ENCODE results near the gene INTS3.
"Not testable (repeated sequence)": the region's sequence is repeated elsewhere in the genome, so short reads cannot be mapped to it uniquely, and the experiment has no call there.

The INTS3 gene

DNA sequence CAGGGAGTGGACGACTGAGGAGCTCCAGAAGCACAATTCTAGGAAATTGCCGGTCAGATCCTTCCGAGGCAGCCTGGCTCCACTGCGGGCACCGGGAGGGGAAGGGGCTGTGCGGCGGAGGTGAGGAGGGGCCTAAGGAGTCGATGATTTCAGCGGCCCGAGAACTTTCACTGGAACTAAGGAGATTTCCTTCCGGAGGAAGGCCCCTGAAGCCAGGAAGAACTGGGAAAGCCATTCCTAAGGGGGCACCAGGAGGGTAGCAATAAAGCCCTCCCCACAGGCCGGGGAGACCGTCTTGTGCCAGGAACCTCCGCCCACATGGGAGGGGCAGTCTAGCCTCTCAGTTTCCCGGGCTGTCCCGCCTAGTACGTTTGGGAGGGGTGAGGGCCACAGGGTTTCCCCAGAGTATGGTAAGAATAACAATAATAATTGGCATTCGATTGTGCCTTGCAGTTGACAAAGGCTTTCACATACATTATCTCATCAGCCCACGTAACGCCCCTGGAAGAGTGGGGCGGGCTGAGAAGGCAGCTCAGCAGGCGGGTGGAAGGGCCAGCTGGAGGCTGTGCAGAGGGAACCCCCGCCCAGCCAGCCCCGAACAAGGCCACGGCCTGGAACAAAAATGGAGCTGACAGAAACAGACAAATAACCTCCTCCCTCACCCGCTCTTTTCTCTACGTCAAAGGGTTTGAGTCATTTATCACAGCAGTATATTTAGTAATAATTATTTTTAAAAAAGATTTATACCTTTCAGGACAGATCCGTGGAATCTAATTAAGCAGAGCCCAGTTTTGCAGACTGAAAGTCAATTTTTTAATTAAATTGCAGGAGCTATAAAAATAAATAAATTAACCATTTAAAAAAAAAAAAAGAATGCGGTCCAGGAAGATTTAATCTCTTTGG lies 29.6 kb upstream of the INTS3 start:
- intact Hi-C loops (cut with DNase I), result no loop called here
- DNase-seq, result peak in 1 of 10 donors; percentile 20

DNA sequence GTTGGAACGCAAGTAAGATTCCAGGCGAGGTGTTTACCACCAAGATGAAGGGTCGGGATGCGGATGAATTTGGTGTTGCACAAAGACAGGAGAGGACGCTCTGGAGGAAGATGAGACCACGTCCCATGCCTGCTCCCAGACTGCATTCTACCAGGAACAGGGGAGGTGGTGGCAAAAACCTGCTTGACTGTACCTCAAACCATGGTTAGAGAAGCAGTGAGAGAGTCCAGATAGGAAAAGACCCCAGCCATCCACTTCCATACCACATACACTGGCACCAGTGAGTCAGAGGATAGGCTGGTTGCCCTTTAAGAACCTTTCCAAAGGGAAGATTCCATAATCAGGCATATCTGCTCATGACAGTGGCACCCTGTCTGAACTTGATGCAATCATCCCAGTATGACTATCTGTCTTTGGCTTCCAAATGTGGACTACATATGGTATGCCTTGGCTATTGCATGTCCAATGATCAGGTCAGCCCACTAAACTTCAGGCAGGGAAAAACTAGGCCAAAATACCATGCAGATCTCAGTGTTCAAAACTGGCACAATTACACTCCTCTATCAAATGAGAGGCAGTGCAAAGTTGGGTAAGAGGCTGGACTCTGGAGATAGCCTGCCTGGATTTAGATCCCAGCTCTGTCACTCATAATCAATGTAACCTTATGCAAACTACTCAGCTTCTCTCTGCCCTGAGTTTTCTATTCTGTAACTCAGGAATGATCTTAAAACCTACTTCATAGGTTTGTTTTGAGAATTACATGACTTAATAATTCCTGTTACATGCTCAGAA lies 28.7 kb upstream of the INTS3 start:
- no peak for DNase-seq
- intact Hi-C loops (cut with DNase I), result no loop called here

DNA sequence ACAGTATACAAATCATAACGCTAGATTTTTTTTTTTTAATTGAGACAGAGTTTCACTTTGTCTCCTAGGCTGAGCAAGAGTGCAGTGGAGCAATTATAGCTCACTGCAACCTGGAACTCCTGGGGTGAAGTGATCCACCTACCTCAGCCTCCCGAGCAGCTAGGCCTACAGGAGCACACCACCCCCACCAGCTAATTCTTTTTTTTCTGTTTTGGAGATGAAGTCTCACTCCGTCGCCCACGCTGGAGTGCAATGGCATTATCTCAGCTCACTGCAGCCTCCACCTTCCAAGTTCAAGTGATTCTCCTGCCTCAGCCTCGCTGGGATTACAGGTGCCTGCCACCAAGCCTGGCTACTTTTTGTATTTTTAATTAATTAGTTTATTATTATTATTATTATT lies 28.1 kb upstream of the INTS3 start:
- DNase-seq, result peak in 1 of 10 donors; percentile 52
- intact Hi-C loops (cut with DNase I), result no loop called here

DNA sequence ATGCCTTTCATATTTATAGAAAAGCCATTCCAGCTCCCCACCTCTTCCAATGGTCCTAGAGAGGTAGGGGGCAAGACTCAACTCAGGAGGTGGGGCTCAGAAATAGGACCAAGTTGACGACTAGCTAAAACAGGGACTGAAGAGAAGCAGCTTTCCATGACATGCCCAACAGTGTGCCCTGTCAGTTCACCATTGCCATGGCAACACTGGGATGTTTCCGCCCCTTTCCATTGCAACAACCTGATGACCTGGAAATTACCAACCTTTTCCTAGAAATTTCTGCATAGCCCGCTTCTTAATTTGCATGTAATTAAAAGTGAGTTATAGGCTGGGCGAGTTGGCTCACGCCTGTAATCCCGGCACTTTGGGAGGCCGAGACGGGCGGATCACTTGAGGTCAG lies 22.4 kb upstream of the INTS3 start:
- intact Hi-C loops (cut with DNase I), result no loop called here
- peak in 1 of 10 donors; percentile 81 for DNase-seq

DNA sequence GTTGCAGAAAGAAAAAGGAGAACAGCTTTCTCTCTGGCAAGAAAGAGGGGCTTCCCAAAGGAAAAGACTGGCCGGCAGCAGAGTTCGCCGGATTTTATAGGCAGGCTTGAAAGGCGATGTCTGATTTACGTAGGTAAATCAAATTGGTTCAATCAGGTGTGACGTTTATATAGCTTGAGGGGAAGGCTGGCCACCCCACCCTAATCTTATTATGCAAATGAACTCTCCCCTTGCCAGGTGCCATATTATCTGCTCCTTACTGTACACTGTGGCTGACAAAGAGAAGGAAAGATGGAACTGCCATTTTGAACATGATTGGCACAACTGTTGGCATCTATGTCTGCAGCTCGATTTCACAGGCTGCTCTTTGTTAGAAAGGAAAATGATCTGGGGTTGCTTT lies 16.8 kb upstream of the INTS3 start:
- peak in 1 of 10 donors; percentile 13 for DNase-seq

GRCh38 chr1:153716211-153716610 lies 11.6 kb upstream of the INTS3 start:
- intact Hi-C loops (cut with DNase I), result not testable (repeated sequence)
- peak in 1 of 10 donors; percentile 20 for DNase-seq

More for the DNA sequence above, 16.8 kb upstream of the INTS3 start:
- intact Hi-C loops (cut with DNase I), result no loop called here

DNA sequence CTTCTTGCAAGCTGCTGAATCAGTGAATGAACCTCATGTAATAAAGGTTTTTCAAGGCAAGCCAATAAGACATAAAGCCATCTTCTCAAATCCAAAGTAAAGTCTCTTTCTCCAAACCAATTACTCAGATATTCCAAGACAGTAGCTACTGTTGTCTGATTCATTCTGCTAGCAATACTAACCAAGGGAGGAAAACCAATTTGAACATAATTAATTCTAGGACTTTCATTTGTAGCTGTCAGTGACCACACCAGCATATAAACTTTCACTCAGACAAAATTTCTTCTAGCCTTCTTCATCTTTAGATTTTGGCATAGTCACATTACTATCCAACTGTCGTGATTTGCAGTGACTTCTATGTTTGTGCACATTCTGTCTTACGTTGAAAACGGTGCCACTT lies 10.5 kb upstream of the INTS3 start:
- intact Hi-C loops (cut with DNase I), result no loop called here
- DNase-seq, result no peak

GRCh38 chr1:153723687-153724086 lies 4.2 kb upstream of the INTS3 start:
- intact Hi-C loops (cut with DNase I), result no loop called here
- DNase-seq, result peak in 1 of 10 donors; percentile 46

DNA sequence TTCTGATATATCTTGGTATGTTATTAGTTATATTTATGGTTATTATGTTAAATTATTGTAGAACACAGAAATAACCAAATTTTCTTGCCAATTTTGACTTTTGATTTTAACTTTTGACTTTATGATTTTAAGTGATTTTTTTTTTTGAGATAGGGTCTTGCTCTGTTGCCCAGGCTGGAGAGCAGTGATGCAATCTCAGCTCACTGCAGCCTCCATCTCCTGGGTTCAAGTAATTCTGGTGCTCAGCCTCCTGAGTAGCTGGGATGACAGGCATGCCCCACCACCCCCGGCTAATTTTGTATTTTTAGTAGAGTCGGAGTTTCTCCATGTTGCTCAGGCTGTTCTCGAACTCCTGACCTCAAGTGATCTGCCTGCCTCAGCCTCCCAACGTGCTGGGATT lies 3.2 kb upstream of the INTS3 start:
- intact Hi-C loops (cut with DNase I), result loop anchor here (5.0 kb wide), 1 partner anchor 263 kb away; the partner anchor contains the start of gene RAB13
- peak in 1 of 10 donors; percentile 22 for DNase-seq

GRCh38 chr1:153728305-153729066 lies 636 bp downstream of the INTS3 start:
- DNase-seq, result peak in 8 of 10 donors; percentile 14 to 86 (median 19)

GRCh38 chr1:153730468-153730988 lies 2.7 kb downstream of the INTS3 start:
- DNase-seq, result no peak
- intact Hi-C loops (cut with DNase I), result no loop called here

More at GRCh38 chr1:153728305-153729066, 636 bp downstream of the INTS3 start:
- intact Hi-C loops (cut with DNase I), result loop anchor here (5.0 kb wide), 1 partner anchor 259 kb away; the partner anchor contains the start of gene RAB13

GRCh38 chr1:153733970-153734369 lies 6.1 kb downstream of the INTS3 start:
- intact Hi-C loops (cut with DNase I), result no loop called here
- no peak for DNase-seq

DNA sequence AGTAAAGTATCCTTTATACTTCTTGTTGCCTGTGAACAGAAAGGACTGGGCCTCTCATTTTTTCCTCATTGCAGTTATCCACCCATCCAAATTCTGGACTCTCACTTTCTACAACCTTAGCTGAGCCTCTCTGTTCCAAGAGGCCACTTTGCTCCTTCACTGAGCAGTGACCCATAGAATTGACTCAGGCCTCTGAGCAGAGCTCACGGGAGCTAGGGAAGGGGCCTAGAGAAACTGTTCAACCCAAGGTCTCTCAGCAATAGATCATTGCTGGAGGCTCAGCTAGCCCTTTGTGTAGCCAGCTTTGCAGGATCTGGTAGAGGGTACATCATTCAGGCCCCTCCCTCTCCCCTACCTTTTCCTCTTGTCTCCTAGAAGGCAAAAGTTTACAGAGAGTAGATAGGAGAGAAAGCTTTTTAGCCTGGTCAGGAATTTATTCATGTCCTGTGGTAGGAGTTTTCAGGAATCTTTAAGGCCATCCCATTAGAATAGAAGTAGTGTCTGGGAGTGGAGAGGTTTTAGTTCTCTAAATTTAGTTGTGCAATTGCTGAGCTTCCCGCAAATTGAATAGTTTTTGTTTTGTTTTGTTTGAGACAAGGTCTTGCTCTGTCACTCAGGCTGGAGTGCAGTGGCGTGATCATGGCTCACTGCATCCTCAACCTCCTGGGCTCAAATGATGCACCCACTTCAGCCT lies 6.7 kb downstream of the INTS3 start:
- intact Hi-C loops (cut with DNase I), result no loop called here
- DNase-seq, result peak in 1 of 10 donors; percentile 39

GRCh38 chr1:153735090-153735420 lies 7.2 kb downstream of the INTS3 start:
- intact Hi-C loops (cut with DNase I), result no loop called here
- peak in 1 of 10 donors; percentile 0 for DNase-seq

GRCh38 chr1:153741986-153742385 lies 14.1 kb downstream of the INTS3 start:
- intact Hi-C loops (cut with DNase I), result loop anchor here (10.0 kb wide), 1 partner anchor 227 kb away; no protein-coding TSS in a partner anchor
- peak in 1 of 10 donors; percentile 13 for DNase-seq

DNA sequence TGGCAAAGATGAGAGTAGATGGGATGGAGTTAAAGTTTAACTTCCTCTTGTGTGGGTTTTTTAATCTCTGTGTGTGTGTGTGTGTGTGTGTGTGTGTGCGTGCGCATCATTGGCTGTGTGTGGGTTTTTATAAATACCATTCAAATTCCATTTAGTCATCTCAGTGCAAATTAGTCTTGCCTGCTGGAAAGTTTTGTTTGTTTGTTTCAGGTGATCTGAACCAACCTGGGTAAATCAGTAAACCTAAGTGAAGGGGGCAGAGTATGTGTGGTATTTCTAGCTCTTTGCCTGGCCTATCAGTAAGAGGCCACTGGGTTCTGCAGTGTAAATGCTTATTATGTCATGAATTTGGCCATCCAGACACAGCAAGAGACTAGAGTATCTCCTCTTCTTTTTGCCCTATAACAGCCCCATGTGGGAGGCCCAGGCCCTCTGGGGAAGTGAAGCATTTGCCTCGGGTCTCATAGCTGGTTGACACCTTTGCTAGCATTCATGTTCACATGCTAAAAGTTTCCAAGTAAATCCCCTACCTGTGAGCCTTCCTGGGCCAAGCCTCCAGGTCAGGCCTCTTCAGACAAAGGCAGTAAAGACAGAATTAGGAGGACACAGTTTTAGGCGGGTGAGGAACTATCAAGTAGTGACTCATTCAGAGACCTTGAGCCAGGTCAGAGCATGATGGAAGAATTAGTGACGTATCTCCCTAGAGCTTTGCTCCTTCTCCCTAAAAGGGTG lies 14.7 kb downstream of the INTS3 start:
- intact Hi-C loops (cut with DNase I), result loop anchor here (10.0 kb wide), 1 partner anchor 228 kb away; no protein-coding TSS in a partner anchor
- peak in 1 of 10 donors; percentile 19 for DNase-seq

DNA sequence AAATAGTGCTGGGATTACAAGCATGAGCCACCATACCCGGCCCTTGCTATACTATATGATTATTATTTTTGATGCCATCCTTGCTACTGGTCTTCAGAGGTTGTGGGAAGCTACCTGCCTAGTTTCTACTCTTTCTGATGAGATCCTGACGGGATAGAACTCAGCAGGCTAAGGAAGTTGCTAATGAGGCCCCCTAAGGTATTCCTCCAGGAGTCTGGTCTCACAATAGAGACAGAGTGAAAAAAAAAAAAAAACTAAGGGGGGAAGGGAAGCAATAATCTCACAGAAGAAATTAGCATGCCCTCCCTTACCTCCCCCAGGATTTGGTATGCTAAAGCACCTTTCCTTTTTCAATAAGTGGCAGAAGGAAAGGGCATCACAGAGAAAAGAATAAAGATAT lies 17.6 kb downstream of the INTS3 start:
- intact Hi-C loops (cut with DNase I), result loop anchor here (5.0 to 10.0 kb wide), 2 partner anchors 173 to 231 kb away; no protein-coding TSS in a partner anchor
- DNase-seq, result no peak

- intact Hi-C loops (cut with DNase I), result loop anchor here (5.0 to 10.0 kb wide), 2 partner anchors 174 to 231 kb away; no protein-coding TSS in a partner anchor
- peak in 1 of 10 donors; percentile 67 for DNase-seq
These were observed 18.3 kb downstream of the INTS3 start for GRCh38 chr1:153746174-153746573.
